SJCRH30 (cell line): ENCODE measurements around the gene FREY1. TPM values are rescaled to one million over a fixed set of nuclear protein-coding genes. Genes with fewer than 3 reads are reported as not detected.

Experiments used
- DNase-seq, 2 experiments: peaks; one replicate each; pipeline ENCODE4 v3.0.0-alpha.2; 2015 to 2020
- H3K27ac ChIP-seq: fragments of 250-450 bp; sonication (Bioruptor Pico); 2 replicates; pipeline ENCODE4 v1.5.1; 2020; ENCODE audit warnings: mild to moderate bottlenecking, moderate library complexity
- H3K27me3 ChIP-seq: fragments of 250-450 bp; sonication (Bioruptor Pico); 2 replicates; pipeline ENCODE4 v1.5.1; 2020; ENCODE audit warnings: mild to moderate bottlenecking, moderate library complexity
- H3K36me3 ChIP-seq: fragments of 250-450 bp; sonication (Bioruptor Pico); 2 replicates; pipeline ENCODE4 v1.5.1; 2020; ENCODE audit warnings: mild to moderate bottlenecking, moderate library complexity
- H3K4me1 ChIP-seq: fragments of 250-450 bp; sonication (Bioruptor Pico); 2 replicates; pipeline ENCODE4 v1.5.1; 2020; ENCODE audit warnings: mild to moderate bottlenecking, moderate library complexity
- H3K4me3 ChIP-seq: fragments of 250-450 bp; sonication (Bioruptor Pico); 2 replicates; pipeline ENCODE4 v1.5.1; 2020; ENCODE audit warnings: mild to moderate bottlenecking, moderate library complexity
- H3K9me3 ChIP-seq: fragments of 250-450 bp; sonication (Bioruptor Pico); replicated peaks from 2 replicates; pipeline ENCODE4 v1.5.1; 2020; ENCODE audit warnings: mild to moderate bottlenecking, moderate library complexity
- total RNA-seq: library from RNA; depleted of rRNA; stranded (reverse); fragments of >200 nt; shearing (Covaris generic); gene quantifications from 2 replicates; pipeline ENCODE4 v1.2.3, GENCODE V29; 2014

Gene FREY1
- total RNA-seq, 1 experiment from 2014 or later = 1.8 TPM

- peaks cover 33% of the 10 kb centered on the region for H3K4me1 ChIP-seq
- no peaks in the 10 kb centered on the region for H3K9me3 ChIP-seq
- no peak for DNase-seq
- H3K4me3 ChIP-seq = peak overlapping the region; percentile 68
- no peaks in the 10 kb centered on the region for H3K27me3 ChIP-seq
- no peak overlapping the region for H3K27ac ChIP-seq
- H3K36me3 ChIP-seq = no peaks in the 10 kb centered on the region
Measured at GRCh38 chr11:45899086-45899447, 8.0 kb downstream of the FREY1 start.

- H3K27me3 ChIP-seq = peaks cover 6% of the 10 kb centered on the region; the same call in 1 of the 2 replicates
- no peak overlapping the region for H3K27ac ChIP-seq
- no peak overlapping the region for H3K4me3 ChIP-seq
- H3K4me1 ChIP-seq = peaks cover 33% of the 10 kb centered on the region
- H3K9me3 ChIP-seq = no peaks in the 10 kb centered on the region
- no peak for DNase-seq
- H3K36me3 ChIP-seq = no peaks in the 10 kb centered on the region
Measured at GRCh38 chr11:45897556-45897955, 9.5 kb downstream of the FREY1 start.

- Histone ChIP-seq H3K36me3 (no peaks in the 10 kb centered on the region), H3K9me3 (no peaks in the 10 kb centered on the region), H3K27ac (no peak overlapping the region), H3K4me3 (no peak overlapping the region; the same call in 1 of the 2 replicates), H3K4me1 (peaks cover 30% of the 10 kb centered on the region), H3K27me3 (peaks cover 10% of the 10 kb centered on the region; the same call in 1 of the 2 replicates)
- DNase-seq = peak; percentile 85 to 88
Measured at GRCh38 chr11:45896422-45896984, 10.6 kb downstream of the FREY1 start.

- Histone ChIP-seq H3K27me3 (peaks cover 16% of the 10 kb centered on the region; the same call in 1 of the 2 replicates), H3K36me3 (no peaks in the 10 kb centered on the region), H3K9me3 (no peaks in the 10 kb centered on the region), H3K4me3 (no peak overlapping the region), H3K4me1 (peaks cover 26% of the 10 kb centered on the region), H3K27ac (no peak overlapping the region)
- DNase-seq = no peak
Measured at GRCh38 chr11:45895553-45896259, 11.4 kb downstream of the FREY1 start.

- H3K9me3 ChIP-seq = no peaks in the 10 kb centered on the region
- no peak overlapping the region for H3K27ac ChIP-seq
- H3K4me1 ChIP-seq = peaks cover 26% of the 10 kb centered on the region
- H3K4me3 ChIP-seq = no peak overlapping the region
- H3K36me3 ChIP-seq = no peaks in the 10 kb centered on the region
- no peak for DNase-seq
- H3K27me3 ChIP-seq = peaks cover 16% of the 10 kb centered on the region; the same call in 1 of the 2 replicates
Measured at GRCh38 chr11:45894555-45895247, 12.4 kb downstream of the FREY1 start.

- H3K4me1 ChIP-seq = peaks cover 16% of the 10 kb centered on the region
- no peak overlapping the region for H3K27ac ChIP-seq
- no peaks in the 10 kb centered on the region for H3K9me3 ChIP-seq
- no peak for DNase-seq
- no peak overlapping the region for H3K4me3 ChIP-seq
- H3K36me3 ChIP-seq = no peaks in the 10 kb centered on the region
- peaks cover 16% of the 10 kb centered on the region; the same call in 1 of the 2 replicates for H3K27me3 ChIP-seq
Measured at GRCh38 chr11:45892856-45893255, 14.2 kb downstream of the FREY1 start.

- no peak overlapping the region for H3K4me3 ChIP-seq
- peaks cover 4% of the 10 kb centered on the region for H3K4me1 ChIP-seq
- H3K27ac ChIP-seq = no peak overlapping the region
- H3K36me3 ChIP-seq = no peaks in the 10 kb centered on the region
- no peaks in the 10 kb centered on the region for H3K9me3 ChIP-seq
- peaks cover 19% of the 10 kb centered on the region; the same call in 1 of the 2 replicates for H3K27me3 ChIP-seq
- no peak for DNase-seq
Measured at GRCh38 chr11:45890886-45891550, 16.1 kb downstream of the FREY1 start.

- H3K27me3 ChIP-seq = peaks cover 20% of the 10 kb centered on the region; the same call in 1 of the 2 replicates
- H3K27ac ChIP-seq = no peak overlapping the region
- no peaks in the 10 kb centered on the region for H3K9me3 ChIP-seq
- no peaks in the 10 kb centered on the region for H3K4me1 ChIP-seq
- DNase-seq = no peak
- no peaks in the 10 kb centered on the region for H3K36me3 ChIP-seq
- H3K4me3 ChIP-seq = no peak overlapping the region
Measured at GRCh38 chr11:45889966-45890365, 17.1 kb downstream of the FREY1 start.

GRCh38 chr11:45889555-45889954 is 17.5 kb downstream of the FREY1 start:
- Histone ChIP-seq H3K36me3 (no peaks in the 10 kb centered on the region), H3K27ac (no peak overlapping the region), H3K4me1 (no peaks in the 10 kb centered on the region), H3K4me3 (no peak overlapping the region), H3K9me3 (no peaks in the 10 kb centered on the region), H3K27me3 (peaks cover 20% of the 10 kb centered on the region; the same call in 1 of the 2 replicates)
- DNase-seq = no peak

- DNase-seq = no peak
- no peak overlapping the region for H3K27ac ChIP-seq
- no peaks in the 10 kb centered on the region for H3K36me3 ChIP-seq
- peaks cover 15% of the 10 kb centered on the region; the same call in 1 of the 2 replicates for H3K27me3 ChIP-seq
- no peak overlapping the region for H3K4me3 ChIP-seq
- no peaks in the 10 kb centered on the region for H3K9me3 ChIP-seq
- H3K4me1 ChIP-seq = no peaks in the 10 kb centered on the region
Measured at GRCh38 chr11:45887587-45887986, 19.5 kb downstream of the FREY1 start.

GRCh38 chr11:45886816-45887520 is 20.1 kb downstream of the FREY1 start:
- Histone ChIP-seq H3K4me1 (no peaks in the 10 kb centered on the region), H3K27ac (no peak overlapping the region), H3K27me3 (peaks cover 11% of the 10 kb centered on the region; the same call in 1 of the 2 replicates), H3K4me3 (no peak overlapping the region), H3K36me3 (no peaks in the 10 kb centered on the region), H3K9me3 (no peaks in the 10 kb centered on the region)
- no peak for DNase-seq

GRCh38 chr11:45885921-45886721 is 20.9 kb downstream of the FREY1 start:
- no peak for DNase-seq
- Histone ChIP-seq H3K36me3 (no peaks in the 10 kb centered on the region), H3K9me3 (no peaks in the 10 kb centered on the region), H3K27me3 (peaks cover 6% of the 10 kb centered on the region; the same call in 1 of the 2 replicates), H3K4me1 (no peaks in the 10 kb centered on the region), H3K4me3 (peak overlapping the region; percentile 60), H3K27ac (no peak overlapping the region)

GRCh38 chr11:45885274-45885920 is 21.7 kb downstream of the FREY1 start, which contains the start of gene MAPK8IP1:
Gene MAPK8IP1, plus strand, starts transcription at chr11:45885651. Its CDS starts 170 bp downstream, at chr11:45885821.
- peak; percentile 60 to 73 for DNase-seq
- Histone ChIP-seq H3K4me3 (peak within 1 kb of the TSS; percentile 60), H3K4me1 (no peaks in the 10 kb centered on the region)

More at GRCh38 chr11:45885274-45885920, 21.7 kb downstream of the FREY1 start, which contains the start of gene MAPK8IP1:
- Histone ChIP-seq H3K27ac (no peak within 1 kb of the TSS), H3K36me3 (no peaks in the 10 kb centered on the region), H3K27me3 (peaks cover 4% of the 10 kb centered on the region; the same call in 1 of the 2 replicates), H3K9me3 (no peaks in the 10 kb centered on the region)
